ENCODE measurements around the gene TBL2. TPM values are rescaled to one million over a fixed set of nuclear protein-coding genes. Genes with fewer than 3 reads are reported as not detected.
"Not testable (repeated sequence)": the region's sequence is repeated elsewhere in the genome, so short reads cannot be mapped to it uniquely, and the experiment has no call there.

Gene TBL2
- total RNA-seq, 1 experiment from 2014 or later, result 32.3 TPM

DNA sequence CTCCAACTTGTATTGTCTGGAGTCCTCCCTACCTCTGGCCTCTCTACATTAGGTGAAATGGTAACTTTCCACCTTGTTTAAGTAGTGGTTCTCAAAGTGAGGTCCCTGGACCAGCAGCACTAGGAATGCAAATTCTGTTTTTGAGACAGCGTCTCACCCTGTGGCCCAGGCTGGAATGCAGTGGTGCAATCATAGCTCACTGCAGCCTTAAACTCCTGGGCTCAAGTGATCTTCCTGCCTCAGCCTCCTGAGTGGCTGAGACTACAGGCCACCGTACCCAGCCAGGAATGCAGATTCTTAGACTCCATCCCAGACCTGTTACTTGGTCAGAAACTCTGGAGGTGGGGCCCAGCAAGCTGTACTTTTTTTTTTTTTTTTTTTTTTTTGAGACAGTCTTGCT is 6.8 kb upstream of the TBL2 start (continued):
- no peak for TF ChIP-seq FOXJ3 (CRISPR knock-in tag; IDR thresholded peaks at IDR 0.05; ENCODE audit: borderline replicate concordance)

DNA sequence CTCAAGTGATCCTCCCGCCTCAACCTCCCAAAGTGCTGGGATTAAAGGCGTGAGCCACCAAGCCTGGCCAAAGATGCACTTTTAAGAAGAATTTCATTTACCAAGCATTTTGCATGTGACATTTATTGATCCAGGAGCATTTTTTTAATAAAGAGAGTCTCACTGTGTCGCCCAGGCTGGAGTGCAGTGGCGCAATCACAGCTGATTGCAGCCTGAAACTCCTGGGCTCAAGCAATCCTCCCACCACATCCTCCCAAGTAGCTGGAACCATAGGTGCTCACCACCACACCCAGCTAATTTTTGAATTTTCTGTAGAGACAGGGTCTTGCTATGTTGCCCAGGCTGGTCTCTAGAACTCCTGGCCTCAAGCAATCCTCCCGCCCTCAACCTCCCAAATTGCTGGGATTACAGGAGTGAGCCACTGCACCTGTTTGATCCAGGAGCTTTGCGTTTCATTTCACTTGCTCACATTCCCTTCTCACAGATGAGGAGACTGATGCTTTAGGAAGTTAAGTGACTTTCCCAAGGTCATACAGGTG is 4.4 kb upstream of the TBL2 start:
- Mint-ChIP-seq H3K36me3 (no peaks in the 10 kb centered on the region), H3K4me1 (peaks cover 8% of the 10 kb centered on the region), H3K9me3 (no peaks in the 10 kb centered on the region), H3K27me3 (ENCODE audit: low read depth) (peaks cover 76% of the 10 kb centered on the region), H3K4me3 (no peak overlapping the region), H3K27ac (no peak overlapping the region)
- no peak for ATAC-seq
- CTCF ChIA-PET, result no interaction called here
- POLR2A ChIA-PET, result no interaction called here
- DNase-seq (ENCODE audit: low spot score), result no peak
- TF ChIP-seq ZNF121 (CRISPR knock-in tag; IDR thresholded peaks at IDR 0.05), result peak; percentile 57; the same call in 1 of the 2 replicates
- TF ChIP-seq, protein P1, sequence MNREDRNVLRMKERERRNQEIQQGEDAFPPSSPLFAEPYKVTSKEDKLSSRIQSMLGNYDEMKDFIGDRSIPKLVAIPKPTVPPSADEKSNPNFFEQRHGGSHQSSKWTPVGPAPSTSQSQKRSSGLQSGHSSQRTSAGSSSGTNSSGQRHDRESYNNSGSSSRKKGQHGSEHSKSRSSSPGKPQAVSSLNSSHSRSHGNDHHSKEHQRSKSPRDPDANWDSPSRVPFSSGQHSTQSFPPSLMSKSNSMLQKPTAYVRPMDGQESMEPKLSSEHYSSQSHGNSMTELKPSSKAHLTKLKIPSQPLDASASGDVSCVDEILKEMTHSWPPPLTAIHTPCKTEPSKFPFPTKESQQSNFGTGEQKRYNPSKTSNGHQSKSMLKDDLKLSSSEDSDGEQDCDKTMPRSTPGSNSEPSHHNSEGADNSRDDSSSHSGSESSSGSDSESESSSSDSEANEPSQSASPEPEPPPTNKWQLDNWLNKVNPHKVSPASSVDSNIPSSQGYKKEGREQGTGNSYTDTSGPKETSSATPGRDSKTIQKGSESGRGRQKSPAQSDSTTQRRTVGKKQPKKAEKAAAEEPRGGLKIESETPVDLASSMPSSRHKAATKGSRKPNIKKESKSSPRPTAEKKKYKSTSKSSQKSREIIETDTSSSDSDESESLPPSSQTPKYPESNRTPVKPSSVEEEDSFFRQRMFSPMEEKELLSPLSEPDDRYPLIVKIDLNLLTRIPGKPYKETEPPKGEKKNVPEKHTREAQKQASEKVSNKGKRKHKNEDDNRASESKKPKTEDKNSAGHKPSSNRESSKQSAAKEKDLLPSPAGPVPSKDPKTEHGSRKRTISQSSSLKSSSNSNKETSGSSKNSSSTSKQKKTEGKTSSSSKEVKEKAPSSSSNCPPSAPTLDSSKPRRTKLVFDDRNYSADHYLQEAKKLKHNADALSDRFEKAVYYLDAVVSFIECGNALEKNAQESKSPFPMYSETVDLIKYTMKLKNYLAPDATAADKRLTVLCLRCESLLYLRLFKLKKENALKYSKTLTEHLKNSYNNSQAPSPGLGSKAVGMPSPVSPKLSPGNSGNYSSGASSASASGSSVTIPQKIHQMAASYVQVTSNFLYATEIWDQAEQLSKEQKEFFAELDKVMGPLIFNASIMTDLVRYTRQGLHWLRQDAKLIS (CRISPR knock-in tag; IDR thresholded peaks at IDR 0.05; ENCODE audit: borderline replicate concordance), result no peak

DNA sequence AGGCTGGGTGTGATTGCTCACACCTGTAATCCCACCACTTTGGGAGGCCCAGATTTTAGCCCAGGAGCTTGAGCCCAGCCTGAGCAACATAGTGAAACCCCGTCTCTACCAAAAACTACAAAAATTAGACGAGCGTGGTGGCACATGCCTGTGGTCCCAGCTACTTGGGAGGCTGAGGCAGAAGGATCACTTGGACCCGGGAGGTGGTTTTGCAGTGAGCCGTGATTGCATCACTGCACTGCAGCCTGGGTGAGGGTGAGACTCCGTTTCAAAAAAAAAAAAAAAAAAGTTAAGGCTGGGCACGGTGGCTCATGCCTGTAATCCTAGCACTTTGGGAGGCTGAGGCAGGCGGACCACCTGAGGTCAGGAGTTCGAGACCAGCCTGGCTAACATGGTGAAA is 2.6 kb upstream of the TBL2 start:
- H3K9me3 Mint-ChIP-seq; H3K27ac Mint-ChIP-seq; DNase-seq (ENCODE audit: low spot score); POLR2A ChIA-PET; ATAC-seq; H3K4me3 Mint-ChIP-seq; H3K36me3 Mint-ChIP-seq: not testable (repeated sequence)
- Mint-ChIP-seq H3K27me3 (ENCODE audit: low read depth) (peaks cover 63% of the 10 kb centered on the region), H3K4me1 (peaks cover 16% of the 10 kb centered on the region)
- CTCF ChIA-PET, result interaction anchor here (0.7 to 0.9 kb wide), 2 partner anchors 20 to 26 kb away, joined by 3 read pairs; no protein-coding TSS in a partner anchor

DNA sequence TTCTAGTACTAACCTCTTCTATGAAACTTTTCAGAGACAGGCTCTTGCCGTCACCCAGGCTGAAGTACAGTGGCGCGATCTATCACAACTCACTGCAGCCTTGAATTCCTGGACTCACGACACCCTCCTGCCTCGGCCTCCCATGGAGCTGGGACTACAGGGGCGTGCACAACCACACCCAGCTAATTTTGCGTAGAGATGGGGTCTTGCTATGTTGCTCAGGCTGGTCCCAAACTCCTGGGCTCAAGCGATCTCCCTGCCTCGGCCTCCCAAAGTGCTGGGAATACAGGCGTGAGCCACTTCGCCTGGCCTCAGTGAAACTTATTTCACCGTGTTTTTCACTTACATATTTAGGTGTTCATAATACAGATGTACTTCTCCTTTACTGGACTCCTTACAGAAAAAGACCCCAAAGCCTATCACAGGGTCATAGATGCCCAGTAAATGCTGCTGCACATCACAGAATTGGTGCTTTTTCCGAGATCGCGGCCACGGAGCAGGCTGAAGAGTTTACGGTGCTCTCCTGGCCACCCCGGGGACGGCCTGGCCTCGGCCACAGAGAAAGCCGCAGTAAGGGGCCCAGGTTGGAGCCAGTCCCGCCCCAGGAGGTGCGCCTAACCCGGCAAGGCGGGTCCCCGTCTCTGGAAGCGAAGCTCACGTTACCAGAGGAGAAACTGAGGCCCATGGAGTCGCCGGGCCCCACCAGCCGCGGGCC is 595 bp downstream of the TBL2 start:
- ChIA-PET CTCF (interaction anchor here (0.5 to 1.4 kb wide), 10 partner anchors 10 to 561 kb away, joined by 3 to 12 read pairs (median 4); partner anchors contain the start of genes BAZ1B and VPS37D), POLR2A (interaction anchor here (0.5 to 2.6 kb wide), 5 partner anchors 10 to 139 kb away, joined by 3 to 12 read pairs (median 3); partner anchors contain the start of gene BAZ1B)
- ATAC-seq (no peak), DNase-seq (ENCODE audit: low spot score) (no peak)
- H3K9me3 Mint-ChIP-seq, result no peaks in the 10 kb centered on the region
- peak overlapping the region; percentile 86 for H3K4me3 Mint-ChIP-seq
- TF ChIP-seq SMAD4 (CRISPR knock-in tag; IDR thresholded peaks at IDR 0.05) (no peak), KAT7 (CRISPR knock-in tag; IDR thresholded peaks at IDR 0.05; ENCODE audit: borderline replicate concordance) (no peak), ZNF671 (CRISPR knock-in tag; IDR thresholded peaks at IDR 0.05) (no peak), IRF2 (CRISPR knock-in tag; IDR thresholded peaks at IDR 0.05; ENCODE audit: borderline replicate concordance, low read depth) (0 out of 2 replicates have a peak, but pooled peaks have one; percentile 54), ZNF121 (CRISPR knock-in tag; IDR thresholded peaks at IDR 0.05) (peak; percentile 92)
- peaks cover 21% of the 10 kb centered on the region for H3K36me3 Mint-ChIP-seq
- H3K27ac Mint-ChIP-seq, result no peak overlapping the region
- peaks cover 38% of the 10 kb centered on the region for H3K27me3 Mint-ChIP-seq (ENCODE audit: low read depth)
- H3K4me1 Mint-ChIP-seq, result peaks cover 16% of the 10 kb centered on the region

DNA sequence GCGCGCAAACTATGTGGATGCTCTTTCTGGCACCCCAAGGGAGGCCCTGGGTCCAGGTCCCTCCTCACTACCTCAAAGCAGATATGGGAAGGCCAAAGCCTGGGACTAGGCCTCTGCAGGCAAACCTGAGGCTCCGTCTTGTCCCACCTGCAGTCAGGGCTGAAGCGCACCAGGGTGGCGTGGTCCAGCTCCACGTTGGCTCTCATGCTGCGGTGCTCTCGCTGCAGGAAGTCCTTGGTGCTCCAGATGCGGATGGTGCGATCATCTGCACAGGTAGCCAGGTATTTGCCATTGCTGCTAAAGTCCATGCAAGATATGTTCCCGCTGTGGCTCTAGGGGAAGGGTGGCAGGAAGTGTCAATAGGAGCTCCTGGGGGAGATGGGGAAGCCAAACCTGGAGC is 4.6 kb downstream of the TBL2 start:
- H3K4me3 Mint-ChIP-seq, result no peak overlapping the region
- CTCF ChIA-PET, result interaction anchor here (0.6 kb wide), 1 partner anchor 130 kb away, joined by 4 read pairs; no protein-coding TSS in a partner anchor
- H3K27ac Mint-ChIP-seq, result no peak overlapping the region
- TF ChIP-seq ELF4 (CRISPR knock-in tag; IDR thresholded peaks at IDR 0.05; ENCODE audit: low read depth) (no peak), ZNF423 (CRISPR knock-in tag; IDR thresholded peaks at IDR 0.05) (no peak), RORB (CRISPR knock-in tag; IDR thresholded peaks at IDR 0.05) (no peak), PRRX2 (CRISPR knock-in tag; IDR thresholded peaks at IDR 0.05) (no peak), NFE2L1 (CRISPR knock-in tag; IDR thresholded peaks at IDR 0.05) (no peak), GTF2I (CRISPR knock-in tag; conservative IDR thresholded peaks at IDR 0.05) (no peak), FOXK1 (CRISPR knock-in tag; IDR thresholded peaks at IDR 0.05) (no peak)
- TF ChIP-seq, protein P2, sequence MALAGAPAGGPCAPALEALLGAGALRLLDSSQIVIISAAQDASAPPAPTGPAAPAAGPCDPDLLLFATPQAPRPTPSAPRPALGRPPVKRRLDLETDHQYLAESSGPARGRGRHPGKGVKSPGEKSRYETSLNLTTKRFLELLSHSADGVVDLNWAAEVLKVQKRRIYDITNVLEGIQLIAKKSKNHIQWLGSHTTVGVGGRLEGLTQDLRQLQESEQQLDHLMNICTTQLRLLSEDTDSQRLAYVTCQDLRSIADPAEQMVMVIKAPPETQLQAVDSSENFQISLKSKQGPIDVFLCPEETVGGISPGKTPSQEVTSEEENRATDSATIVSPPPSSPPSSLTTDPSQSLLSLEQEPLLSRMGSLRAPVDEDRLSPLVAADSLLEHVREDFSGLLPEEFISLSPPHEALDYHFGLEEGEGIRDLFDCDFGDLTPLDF (CRISPR knock-in tag; IDR thresholded peaks at IDR 0.05), result no peak
- TF ChIP-seq, protein P3, sequence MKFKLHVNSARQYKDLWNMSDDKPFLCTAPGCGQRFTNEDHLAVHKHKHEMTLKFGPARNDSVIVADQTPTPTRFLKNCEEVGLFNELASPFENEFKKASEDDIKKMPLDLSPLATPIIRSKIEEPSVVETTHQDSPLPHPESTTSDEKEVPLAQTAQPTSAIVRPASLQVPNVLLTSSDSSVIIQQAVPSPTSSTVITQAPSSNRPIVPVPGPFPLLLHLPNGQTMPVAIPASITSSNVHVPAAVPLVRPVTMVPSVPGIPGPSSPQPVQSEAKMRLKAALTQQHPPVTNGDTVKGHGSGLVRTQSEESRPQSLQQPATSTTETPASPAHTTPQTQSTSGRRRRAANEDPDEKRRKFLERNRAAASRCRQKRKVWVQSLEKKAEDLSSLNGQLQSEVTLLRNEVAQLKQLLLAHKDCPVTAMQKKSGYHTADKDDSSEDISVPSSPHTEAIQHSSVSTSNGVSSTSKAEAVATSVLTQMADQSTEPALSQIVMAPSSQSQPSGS (CRISPR knock-in tag; IDR thresholded peaks at IDR 0.05; ENCODE audit: borderline replicate concordance, low read depth), result no peak
- TF ChIP-seq, protein P1 (CRISPR knock-in tag; IDR thresholded peaks at IDR 0.05; ENCODE audit: borderline replicate concordance), result no peak

More for the DNA sequence above, 4.6 kb downstream of the TBL2 start:
- no peak for ATAC-seq
- peaks cover 11% of the 10 kb centered on the region for H3K4me1 Mint-ChIP-seq
- H3K36me3 Mint-ChIP-seq, result peaks cover 50% of the 10 kb centered on the region
- DNase-seq (ENCODE audit: low spot score), result no peak
- H3K9me3 Mint-ChIP-seq, result no peaks in the 10 kb centered on the region
- H3K27me3 Mint-ChIP-seq (ENCODE audit: low read depth), result peaks cover 6% of the 10 kb centered on the region
- POLR2A ChIA-PET, result no interaction called here
